GM12875 (cell line): ENCODE data around the gene DNAJC4.

Experiments used
- H3K4me3 ChIP-seq: one replicate; pipeline ENCODE4 v1.5.1; 2011; ENCODE audit warnings: low read depth, low read length, control low read depth
- TF ChIP-seq, protein P1 (sequence below): IDR thresholded peaks from 2 replicates; pipeline ENCODE4 v1.5.1; 2011; ENCODE audit warnings: low read depth, mild to moderate bottlenecking, control low read depth, inconsistent platforms, low read length, moderate library complexity, borderline replicate concordance; ENCODE audit not compliant: insufficient read depth

DNAJC4 gene

DNA sequence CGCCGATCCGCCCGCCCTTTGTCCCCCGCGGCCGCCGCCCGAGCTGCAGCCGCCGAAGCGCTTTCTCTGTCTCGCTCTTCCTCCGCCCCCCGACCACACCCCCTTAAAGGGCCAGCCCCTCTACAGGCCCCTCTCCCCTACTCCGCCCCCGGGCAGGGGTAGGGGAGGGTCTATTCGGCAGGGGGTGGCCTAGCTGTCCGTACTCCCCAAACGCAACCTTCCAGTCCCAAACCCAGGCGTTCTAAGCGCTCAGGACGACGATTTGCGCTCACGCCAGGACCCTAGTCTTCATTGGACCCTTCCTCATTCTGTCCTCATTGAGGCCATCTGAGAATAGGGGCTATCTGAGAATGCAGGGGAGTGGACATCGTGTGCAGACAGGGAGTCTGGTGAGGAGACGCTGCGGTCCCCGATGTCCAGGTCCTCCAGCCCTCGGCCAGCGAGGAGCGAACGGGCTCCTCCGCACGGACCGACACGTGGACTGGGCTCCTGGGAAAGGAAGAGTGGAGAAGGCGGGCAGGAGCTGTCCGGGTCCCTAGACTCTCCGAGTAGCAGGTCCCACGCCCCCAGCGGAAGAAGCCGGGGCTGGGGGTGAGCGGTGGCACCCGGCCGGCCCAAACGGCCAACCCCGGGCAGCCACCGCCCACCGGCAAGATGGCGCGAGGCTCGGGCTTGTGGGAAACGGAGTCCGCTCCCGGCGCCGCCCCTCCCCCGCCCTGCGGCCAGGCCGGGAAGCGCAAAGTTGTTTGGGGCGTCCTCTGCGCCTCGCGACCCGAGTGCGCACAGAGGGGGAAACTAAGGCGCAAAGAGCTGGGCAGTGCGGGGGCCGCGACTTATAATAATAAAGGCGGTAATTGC lies 16.8 kb downstream of the DNAJC4 start, which contains the start of gene PPP1R14B:
Gene PPP1R14B, minus strand, starts transcription at position 73 of the 858 bp plus-strand sequence. CDS start 270 bp downstream, outside the sequence.
- TF ChIP-seq, protein P1, sequence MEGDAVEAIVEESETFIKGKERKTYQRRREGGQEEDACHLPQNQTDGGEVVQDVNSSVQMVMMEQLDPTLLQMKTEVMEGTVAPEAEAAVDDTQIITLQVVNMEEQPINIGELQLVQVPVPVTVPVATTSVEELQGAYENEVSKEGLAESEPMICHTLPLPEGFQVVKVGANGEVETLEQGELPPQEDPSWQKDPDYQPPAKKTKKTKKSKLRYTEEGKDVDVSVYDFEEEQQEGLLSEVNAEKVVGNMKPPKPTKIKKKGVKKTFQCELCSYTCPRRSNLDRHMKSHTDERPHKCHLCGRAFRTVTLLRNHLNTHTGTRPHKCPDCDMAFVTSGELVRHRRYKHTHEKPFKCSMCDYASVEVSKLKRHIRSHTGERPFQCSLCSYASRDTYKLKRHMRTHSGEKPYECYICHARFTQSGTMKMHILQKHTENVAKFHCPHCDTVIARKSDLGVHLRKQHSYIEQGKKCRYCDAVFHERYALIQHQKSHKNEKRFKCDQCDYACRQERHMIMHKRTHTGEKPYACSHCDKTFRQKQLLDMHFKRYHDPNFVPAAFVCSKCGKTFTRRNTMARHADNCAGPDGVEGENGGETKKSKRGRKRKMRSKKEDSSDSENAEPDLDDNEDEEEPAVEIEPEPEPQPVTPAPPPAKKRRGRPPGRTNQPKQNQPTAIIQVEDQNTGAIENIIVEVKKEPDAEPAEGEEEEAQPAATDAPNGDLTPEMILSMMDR: no peak
- H3K4me3 ChIP-seq: peak within 1 kb of the TSS; percentile 66

DNA sequence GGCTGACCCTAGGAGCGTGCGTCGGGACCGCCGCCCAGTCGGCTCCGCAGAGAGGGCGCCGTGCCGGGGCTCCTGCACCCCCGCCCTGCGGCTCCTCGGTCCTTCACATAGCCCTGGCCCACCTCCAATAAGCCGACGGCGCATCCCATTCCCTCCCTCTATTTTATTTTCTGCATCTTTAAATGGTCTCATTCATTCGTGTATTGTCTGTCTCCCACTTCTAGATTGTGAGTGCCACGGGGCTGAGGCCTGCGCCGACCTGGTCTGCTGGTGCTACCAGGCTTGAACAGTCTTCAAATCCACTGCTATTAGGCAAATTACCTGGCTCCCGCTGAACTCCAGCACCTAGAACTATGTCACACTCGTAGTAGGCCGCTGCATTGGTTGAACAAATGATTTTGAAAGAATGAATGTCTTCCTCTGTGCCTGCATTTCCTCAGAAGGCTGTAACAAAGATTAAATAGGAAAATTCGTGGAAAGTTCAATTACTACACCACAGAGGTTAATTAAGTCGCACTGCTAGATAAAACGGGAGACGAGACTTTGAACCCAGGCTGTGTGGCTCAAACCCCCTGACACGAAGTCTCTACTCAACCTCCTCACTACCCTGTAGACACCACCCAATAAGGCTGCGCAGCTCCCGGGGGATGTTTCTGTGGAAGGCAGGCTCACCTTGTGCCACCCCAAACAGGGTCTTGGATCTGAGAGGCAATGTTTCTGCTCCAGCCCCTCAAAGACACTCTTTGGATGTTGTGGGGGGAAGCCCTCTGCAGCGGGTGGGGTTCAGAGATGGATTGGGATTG lies 17.6 kb downstream of the DNAJC4 start:
- peak overlapping the region; percentile 58 for H3K4me3 ChIP-seq
- TF ChIP-seq, protein P1: no peak

DNA sequence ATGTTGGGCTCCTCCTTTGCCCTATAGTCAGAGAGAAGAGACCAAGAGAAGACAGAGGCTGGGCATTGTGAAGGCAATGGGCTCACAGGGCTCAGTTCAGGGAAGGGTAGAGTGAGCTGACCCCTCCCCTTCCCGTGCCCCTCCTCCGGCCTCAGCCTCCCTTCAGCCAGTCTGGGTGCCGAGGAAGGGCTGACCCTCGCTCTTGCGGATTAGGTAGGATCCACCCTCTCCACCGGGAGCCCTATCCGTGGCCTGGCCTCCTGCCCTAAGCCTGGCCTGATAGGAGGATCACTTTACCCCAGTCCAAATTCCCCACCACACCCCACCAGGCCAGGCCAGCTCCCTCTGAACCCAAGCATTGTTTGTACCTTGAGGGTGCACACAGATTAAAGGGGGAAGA lies 18.2 kb downstream of the DNAJC4 start:
- TF ChIP-seq, protein P1: no peak
- no peak overlapping the region for H3K4me3 ChIP-seq

DNA sequence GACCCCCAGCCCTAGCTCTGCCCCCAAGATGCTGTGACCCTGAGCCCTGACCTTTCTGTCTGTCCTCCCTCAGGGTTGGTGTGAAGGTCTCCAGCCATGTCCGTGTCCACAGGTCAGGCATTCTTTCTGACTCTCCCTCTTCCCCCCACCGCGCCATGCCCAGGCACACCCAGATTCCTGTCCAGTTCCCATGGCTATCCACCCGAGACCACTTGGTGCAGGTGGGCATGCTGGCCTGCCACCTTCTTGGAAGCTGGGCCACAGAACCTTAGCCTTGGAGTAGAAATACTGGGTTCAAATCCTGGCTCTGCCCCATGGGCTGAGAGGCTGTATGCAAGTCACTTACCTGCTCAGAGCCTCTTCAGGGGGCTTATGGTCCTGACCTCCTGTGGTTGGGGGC lies 18.7 kb downstream of the DNAJC4 start:
- no peak overlapping the region for H3K4me3 ChIP-seq
- TF ChIP-seq, protein P1: no peak

DNA sequence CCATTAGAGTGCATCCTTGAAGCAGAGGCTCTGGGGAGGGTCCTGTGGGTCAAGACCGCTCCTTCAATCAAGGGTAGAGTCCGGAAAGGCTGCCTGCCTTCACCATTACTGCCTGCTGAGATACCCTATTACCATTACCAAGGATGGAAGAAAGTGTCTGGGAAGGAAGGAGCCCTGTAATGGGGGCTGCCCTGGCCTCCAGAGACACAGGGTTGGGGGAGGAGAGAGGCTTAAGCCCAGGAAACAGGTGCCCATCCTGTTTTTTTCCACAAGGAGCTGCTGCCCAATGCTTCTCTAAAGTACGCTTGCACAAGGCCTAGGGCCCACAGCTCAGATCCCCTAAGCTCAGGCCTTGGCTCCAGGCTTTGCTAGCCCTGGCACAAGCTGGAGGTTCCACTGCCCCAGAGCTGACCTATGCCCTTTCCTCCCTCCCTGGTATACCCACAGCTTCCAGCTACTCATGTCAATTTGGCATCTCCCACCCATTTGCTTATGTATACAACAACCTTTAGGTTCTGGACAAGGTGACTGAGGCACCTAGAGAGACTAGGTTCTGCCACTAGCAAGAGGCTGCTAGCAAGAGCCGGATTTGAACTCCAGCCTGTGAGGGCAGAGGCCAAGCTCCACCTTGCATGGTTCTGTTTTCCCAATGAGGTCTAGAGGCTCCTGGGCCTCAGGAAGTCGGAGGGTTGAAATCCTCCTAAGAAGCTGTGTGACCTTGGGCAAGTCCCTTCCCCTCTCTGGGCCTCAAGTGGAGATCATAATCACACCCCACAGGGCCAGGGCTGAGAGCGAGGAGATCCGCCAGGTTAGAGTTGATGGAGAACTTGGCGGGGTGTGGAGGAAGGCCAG lies 19.4 kb downstream of the DNAJC4 start:
- TF ChIP-seq, protein P1: no peak
- no peak overlapping the region for H3K4me3 ChIP-seq

DNA sequence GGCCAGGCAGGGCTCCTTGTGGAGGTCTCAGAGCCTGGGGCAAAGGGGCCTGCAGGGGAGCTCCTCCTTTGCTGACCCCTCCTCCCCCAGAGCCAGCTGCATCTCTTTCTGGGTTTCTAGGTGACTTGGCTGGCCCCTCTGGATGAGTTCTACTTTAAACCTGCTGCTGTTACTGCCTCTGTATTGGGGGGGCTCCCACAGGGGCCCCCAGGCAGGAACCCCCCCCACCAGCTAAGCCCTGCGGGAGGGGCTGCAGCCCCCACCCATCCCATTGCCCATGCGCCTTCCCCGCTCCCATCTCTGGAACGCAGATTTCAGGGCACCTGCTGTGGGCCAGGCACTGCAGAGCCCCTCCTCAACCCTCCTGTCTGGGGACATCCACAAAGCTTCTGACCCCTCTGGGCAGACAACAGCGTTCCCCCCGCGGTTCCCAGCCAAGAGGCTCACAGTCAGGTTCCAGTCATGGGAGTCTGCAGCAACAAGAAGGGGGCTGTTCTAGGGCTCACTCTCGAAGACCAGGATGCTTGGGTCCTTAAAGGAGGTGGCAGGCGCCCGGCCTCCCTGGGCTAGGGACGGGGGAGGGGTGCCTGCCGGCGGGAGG lies 20.2 kb downstream of the DNAJC4 start:
- TF ChIP-seq, protein P1: no peak
- H3K4me3 ChIP-seq: peak overlapping the region; percentile 42
